Measurements from ENCODE around the gene MED8.

DNA sequence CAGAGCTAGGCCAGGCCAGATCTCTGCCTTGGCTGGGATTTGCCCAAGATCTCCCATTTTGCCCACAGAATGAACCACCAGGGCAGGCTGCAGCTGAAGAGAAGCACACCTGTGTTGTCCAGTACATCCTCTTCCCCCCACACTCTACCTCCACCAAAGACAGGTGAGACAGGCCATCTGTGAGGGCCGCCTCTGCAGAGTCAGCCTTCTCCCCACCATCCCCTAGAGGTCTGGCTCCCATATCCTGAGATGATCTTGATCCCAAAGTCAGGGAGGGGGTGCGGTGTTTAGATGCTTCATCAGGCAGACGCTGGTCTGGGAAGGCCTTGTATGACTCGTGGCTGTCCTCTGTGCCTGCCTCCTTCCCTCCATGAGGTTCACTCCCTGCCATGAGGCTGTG is 35.4 kb upstream of the MED8 start:
- TF ChIP-seq, protein P1, sequence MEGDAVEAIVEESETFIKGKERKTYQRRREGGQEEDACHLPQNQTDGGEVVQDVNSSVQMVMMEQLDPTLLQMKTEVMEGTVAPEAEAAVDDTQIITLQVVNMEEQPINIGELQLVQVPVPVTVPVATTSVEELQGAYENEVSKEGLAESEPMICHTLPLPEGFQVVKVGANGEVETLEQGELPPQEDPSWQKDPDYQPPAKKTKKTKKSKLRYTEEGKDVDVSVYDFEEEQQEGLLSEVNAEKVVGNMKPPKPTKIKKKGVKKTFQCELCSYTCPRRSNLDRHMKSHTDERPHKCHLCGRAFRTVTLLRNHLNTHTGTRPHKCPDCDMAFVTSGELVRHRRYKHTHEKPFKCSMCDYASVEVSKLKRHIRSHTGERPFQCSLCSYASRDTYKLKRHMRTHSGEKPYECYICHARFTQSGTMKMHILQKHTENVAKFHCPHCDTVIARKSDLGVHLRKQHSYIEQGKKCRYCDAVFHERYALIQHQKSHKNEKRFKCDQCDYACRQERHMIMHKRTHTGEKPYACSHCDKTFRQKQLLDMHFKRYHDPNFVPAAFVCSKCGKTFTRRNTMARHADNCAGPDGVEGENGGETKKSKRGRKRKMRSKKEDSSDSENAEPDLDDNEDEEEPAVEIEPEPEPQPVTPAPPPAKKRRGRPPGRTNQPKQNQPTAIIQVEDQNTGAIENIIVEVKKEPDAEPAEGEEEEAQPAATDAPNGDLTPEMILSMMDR (IDR thresholded peaks at IDR 0.05): no peak
- no peak for TF ChIP-seq POLR2A (IDR thresholded peaks at IDR 0.05)
